ENCODE results near the gene MTFP1. TPM values are rescaled to one million over a fixed set of nuclear protein-coding genes. Genes with fewer than 3 reads are reported as not detected.

Gene MTFP1
- total and polyA plus RNA-seq, 2 experiments from 2014 or later = 54.6 to 64.1 TPM

DNA sequence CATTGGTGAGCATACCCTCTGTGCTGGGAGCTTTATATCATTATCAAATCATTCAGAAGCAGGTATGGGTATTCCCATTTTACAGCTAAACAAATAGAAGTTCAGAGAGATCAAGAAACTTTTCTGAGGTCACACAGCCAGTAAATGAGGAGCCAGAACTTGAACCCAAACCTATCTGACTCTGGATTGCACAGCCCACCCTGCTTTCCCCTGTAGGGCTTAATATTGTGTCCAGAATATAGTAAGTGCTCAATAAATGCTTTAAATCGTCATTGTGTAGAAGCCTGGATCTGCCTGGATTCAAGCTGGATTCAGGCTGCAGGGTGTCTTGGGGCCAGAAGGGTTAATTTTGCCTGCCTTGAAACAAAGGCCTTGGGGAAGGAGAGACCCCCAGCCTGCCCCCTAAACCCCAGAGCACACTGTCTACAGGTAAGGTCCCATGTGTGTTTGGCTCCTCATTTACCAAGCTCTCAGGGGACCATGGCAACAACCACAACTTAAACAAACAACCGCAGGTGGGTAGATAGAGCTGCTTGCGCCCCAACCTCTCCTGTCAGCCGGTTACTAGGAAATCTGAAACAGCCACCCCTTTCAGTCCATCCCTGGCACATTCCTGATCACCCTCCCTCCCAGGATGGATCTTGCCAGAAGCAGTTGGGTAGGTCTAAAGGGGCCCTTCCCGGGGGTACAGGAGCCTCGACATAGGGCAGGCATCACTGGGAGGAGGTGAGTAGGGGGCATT is 49.3 kb downstream of the MTFP1 start:
- Histone ChIP-seq H3K27ac (ENCODE audit: low read depth) (no peak overlapping the region), H3K79me2 (replicated peaks; ENCODE audit: insufficient read depth) (no peaks in the 10 kb centered on the region), H3K9me2 (ENCODE audit: insufficient read depth) (no peaks in the 10 kb centered on the region), H3K27me3 (ENCODE audit: insufficient read depth) (no peaks in the 10 kb centered on the region), H3F3A (replicated peaks; ENCODE audit: low read depth) (no peaks in the 10 kb centered on the region), H3K4me3 (no peak overlapping the region), H2AFZ (no peak overlapping the region), H3K4me2 (no peak overlapping the region), H3K36me3 (ENCODE audit: insufficient read depth) (no peaks in the 10 kb centered on the region), H3K4me1 (ENCODE audit: insufficient read depth) (no peaks in the 10 kb centered on the region), H4K20me1 (replicated peaks; ENCODE audit: insufficient read depth) (no peaks in the 10 kb centered on the region)
- Mint-ChIP-seq H3K27me3 (ENCODE audit: insufficient read depth, low read depth, poor library complexity) (peaks cover 2% of the 10 kb centered on the region), H3K4me3 (no peak overlapping the region), H3K9me3 (no peaks in the 10 kb centered on the region; the same call in 2 of the 3 replicates), H3K4me1 (peaks cover 8% of the 10 kb centered on the region; the same call in 2 of the 3 replicates), H3K27ac (no peak overlapping the region), H3K36me3 (ENCODE audit: low read depth) (no peaks in the 10 kb centered on the region)
- TF ChIP-seq, protein P1, sequence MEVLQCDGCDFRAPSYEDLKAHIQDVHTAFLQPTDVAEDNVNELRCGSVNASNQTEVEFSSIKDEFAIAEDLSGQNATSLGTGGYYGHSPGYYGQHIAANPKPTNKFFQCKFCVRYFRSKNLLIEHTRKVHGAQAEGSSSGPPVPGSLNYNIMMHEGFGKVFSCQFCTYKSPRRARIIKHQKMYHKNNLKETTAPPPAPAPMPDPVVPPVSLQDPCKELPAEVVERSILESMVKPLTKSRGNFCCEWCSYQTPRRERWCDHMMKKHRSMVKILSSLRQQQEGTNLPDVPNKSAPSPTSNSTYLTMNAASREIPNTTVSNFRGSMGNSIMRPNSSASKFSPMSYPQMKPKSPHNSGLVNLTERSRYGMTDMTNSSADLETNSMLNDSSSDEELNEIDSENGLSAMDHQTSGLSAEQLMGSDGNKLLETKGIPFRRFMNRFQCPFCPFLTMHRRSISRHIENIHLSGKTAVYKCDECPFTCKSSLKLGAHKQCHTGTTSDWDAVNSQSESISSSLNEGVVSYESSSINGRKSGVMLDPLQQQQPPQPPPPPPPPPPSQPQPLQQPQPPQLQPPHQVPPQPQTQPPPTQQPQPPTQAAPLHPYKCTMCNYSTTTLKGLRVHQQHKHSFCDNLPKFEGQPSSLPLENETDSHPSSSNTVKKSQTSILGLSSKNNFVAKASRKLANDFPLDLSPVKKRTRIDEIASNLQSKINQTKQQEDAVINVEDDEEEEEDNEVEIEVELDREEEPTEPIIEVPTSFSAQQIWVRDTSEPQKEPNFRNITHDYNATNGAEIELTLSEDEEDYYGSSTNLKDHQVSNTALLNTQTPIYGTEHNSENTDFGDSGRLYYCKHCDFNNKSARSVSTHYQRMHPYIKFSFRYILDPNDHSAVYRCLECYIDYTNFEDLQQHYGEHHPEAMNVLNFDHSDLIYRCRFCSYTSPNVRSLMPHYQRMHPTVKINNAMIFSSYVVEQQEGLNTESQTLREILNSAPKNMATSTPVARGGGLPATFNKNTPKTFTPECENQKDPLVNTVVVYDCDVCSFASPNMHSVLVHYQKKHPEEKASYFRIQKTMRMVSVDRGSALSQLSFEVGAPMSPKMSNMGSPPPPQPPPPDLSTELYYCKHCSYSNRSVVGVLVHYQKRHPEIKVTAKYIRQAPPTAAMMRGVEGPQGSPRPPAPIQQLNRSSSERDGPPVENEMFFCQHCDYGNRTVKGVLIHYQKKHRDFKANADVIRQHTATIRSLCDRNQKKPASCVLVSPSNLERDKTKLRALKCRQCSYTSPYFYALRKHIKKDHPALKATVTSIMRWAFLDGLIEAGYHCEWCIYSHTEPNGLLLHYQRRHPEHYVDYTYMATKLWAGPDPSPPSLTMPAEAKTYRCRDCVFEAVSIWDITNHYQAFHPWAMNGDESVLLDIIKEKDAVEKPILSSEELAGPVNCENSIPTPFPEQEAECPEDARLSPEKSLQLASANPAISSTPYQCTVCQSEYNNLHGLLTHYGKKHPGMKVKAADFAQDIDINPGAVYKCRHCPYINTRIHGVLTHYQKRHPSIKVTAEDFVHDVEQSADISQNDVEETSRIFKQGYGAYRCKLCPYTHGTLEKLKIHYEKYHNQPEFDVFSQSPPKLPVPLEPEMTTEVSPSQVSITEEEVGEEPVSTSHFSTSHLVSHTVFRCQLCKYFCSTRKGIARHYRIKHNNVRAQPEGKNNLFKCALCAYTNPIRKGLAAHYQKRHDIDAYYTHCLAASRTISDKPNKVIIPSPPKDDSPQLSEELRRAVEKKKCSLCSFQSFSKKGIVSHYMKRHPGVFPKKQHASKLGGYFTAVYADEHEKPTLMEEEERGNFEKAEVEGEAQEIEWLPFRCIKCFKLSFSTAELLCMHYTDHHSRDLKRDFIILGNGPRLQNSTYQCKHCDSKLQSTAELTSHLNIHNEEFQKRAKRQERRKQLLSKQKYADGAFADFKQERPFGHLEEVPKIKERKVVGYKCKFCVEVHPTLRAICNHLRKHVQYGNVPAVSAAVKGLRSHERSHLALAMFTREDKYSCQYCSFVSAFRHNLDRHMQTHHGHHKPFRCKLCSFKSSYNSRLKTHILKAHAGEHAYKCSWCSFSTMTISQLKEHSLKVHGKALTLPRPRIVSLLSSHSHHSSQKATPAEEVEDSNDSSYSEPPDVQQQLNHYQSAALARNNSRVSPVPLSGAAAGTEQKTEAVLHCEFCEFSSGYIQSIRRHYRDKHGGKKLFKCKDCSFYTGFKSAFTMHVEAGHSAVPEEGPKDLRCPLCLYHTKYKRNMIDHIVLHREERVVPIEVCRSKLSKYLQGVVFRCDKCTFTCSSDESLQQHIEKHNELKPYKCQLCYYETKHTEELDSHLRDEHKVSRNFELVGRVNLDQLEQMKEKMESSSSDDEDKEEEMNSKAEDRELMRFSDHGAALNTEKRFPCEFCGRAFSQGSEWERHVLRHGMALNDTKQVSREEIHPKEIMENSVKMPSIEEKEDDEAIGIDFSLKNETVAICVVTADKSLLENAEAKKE (CRISPR knock-in tag; IDR thresholded peaks at IDR 0.05) = no peak
- TF ChIP-seq, protein P2, sequence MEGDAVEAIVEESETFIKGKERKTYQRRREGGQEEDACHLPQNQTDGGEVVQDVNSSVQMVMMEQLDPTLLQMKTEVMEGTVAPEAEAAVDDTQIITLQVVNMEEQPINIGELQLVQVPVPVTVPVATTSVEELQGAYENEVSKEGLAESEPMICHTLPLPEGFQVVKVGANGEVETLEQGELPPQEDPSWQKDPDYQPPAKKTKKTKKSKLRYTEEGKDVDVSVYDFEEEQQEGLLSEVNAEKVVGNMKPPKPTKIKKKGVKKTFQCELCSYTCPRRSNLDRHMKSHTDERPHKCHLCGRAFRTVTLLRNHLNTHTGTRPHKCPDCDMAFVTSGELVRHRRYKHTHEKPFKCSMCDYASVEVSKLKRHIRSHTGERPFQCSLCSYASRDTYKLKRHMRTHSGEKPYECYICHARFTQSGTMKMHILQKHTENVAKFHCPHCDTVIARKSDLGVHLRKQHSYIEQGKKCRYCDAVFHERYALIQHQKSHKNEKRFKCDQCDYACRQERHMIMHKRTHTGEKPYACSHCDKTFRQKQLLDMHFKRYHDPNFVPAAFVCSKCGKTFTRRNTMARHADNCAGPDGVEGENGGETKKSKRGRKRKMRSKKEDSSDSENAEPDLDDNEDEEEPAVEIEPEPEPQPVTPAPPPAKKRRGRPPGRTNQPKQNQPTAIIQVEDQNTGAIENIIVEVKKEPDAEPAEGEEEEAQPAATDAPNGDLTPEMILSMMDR (conservative IDR thresholded peaks at IDR 0.05; ENCODE audit: low read depth in 2 of 2) = no peak
- ATAC-seq (peak; percentile 51), DNase-seq (ENCODE audit: low spot score) (peak; percentile 74)

Small RNAs within 50 kb of the gene (small RNA-seq; reads per million reads assigned to genes)
- not detected for gene AC004832.3 (ENCODE audit: low replicate concordance)
- gene RNU6-564P (ENCODE audit: low replicate concordance) = not detected

Other genes with a start within 250 kb of the MTFP1 start
- 3.6 and 5.9 TPM in 2 replicates for gene LIF, start 179.0 kb upstream of the MTFP1 start, total RNA-seq (2014; rRNA removed; shearing (Covaris generic))
- gene LIF, start 179.0 kb upstream of the MTFP1 start, polyA plus RNA-seq (2016; fragmentation: Nextera tagmentation; extraction: Ambion mirVana) = 1.2 and 1.8 TPM in 2 replicates
- not detected in 2 replicates for gene OSM, start 158.9 kb upstream of the MTFP1 start, total RNA-seq (2014; rRNA removed; shearing (Covaris generic))
- not detected in 2 replicates for gene OSM, start 158.9 kb upstream of the MTFP1 start, polyA plus RNA-seq (2016; fragmentation: Nextera tagmentation; extraction: Ambion mirVana)
- 23.2 and 36.0 TPM in 2 replicates for gene CASTOR1, start 136.3 kb upstream of the MTFP1 start, total RNA-seq (2014; rRNA removed; shearing (Covaris generic))
- gene CASTOR1, start 136.3 kb upstream of the MTFP1 start, polyA plus RNA-seq (2016; fragmentation: Nextera tagmentation; extraction: Ambion mirVana) = 11.3 and 22.0 TPM in 2 replicates
- gene TBC1D10A, start 98.8 kb upstream of the MTFP1 start, total RNA-seq (2014; rRNA removed; shearing (Covaris generic)) = 6.0 and 8.8 TPM in 2 replicates
- gene TBC1D10A, start 98.8 kb upstream of the MTFP1 start, polyA plus RNA-seq (2016; fragmentation: Nextera tagmentation; extraction: Ambion mirVana) = 3.3 and 4.2 TPM in 2 replicates
- gene SF3A1, start 68.9 kb upstream of the MTFP1 start, total RNA-seq (2014; rRNA removed; shearing (Covaris generic)) = 108 and 170 TPM in 2 replicates
- gene SF3A1, start 68.9 kb upstream of the MTFP1 start, polyA plus RNA-seq (2016; fragmentation: Nextera tagmentation; extraction: Ambion mirVana) = 93.4 and 107 TPM in 2 replicates
- 6.9 and 7.9 TPM in 2 replicates for gene CCDC157, start 68.8 kb upstream of the MTFP1 start, total RNA-seq (2014; rRNA removed; shearing (Covaris generic))
- gene CCDC157, start 68.8 kb upstream of the MTFP1 start, polyA plus RNA-seq (2016; fragmentation: Nextera tagmentation; extraction: Ambion mirVana) = 3.7 and 3.8 TPM in 2 replicates
- 12.4 and 13.9 TPM in 2 replicates for gene RNF215, start 38.4 kb upstream of the MTFP1 start, total RNA-seq (2014; rRNA removed; shearing (Covaris generic))
- 1.8 and 3.3 TPM in 2 replicates for gene RNF215, start 38.4 kb upstream of the MTFP1 start, polyA plus RNA-seq (2016; fragmentation: Nextera tagmentation; extraction: Ambion mirVana)
- gene SEC14L2, start 28.8 kb upstream of the MTFP1 start, total RNA-seq (2014; rRNA removed; shearing (Covaris generic)) = 2.1 and 4.2 TPM in 2 replicates
- 2.2 and 2.5 TPM in 2 replicates for gene SEC14L2, start 28.8 kb upstream of the MTFP1 start, polyA plus RNA-seq (2016; fragmentation: Nextera tagmentation; extraction: Ambion mirVana)
- gene SEC14L3, start 46.2 kb downstream of the MTFP1 start, total RNA-seq (2014; rRNA removed; shearing (Covaris generic)) = not detected in 2 replicates
- not detected in 2 replicates for gene SEC14L3, start 46.2 kb downstream of the MTFP1 start, polyA plus RNA-seq (2016; fragmentation: Nextera tagmentation; extraction: Ambion mirVana)
- 2.5 and 5.2 TPM in 2 replicates for gene SEC14L4, start 79.9 kb downstream of the MTFP1 start, total RNA-seq (2014; rRNA removed; shearing (Covaris generic))
- gene SEC14L4, start 79.9 kb downstream of the MTFP1 start, polyA plus RNA-seq (2016; fragmentation: Nextera tagmentation; extraction: Ambion mirVana) = 1.7 and 1.9 TPM in 2 replicates
- 2.1 and 2.4 TPM in 2 replicates for gene SEC14L6, start 121.0 kb downstream of the MTFP1 start, total RNA-seq (2014; rRNA removed; shearing (Covaris generic))
- 0.50 and 0.84 TPM in 2 replicates for gene SEC14L6, start 121.0 kb downstream of the MTFP1 start, polyA plus RNA-seq (2016; fragmentation: Nextera tagmentation; extraction: Ambion mirVana)
- gene GAL3ST1, start 148.9 kb downstream of the MTFP1 start, total RNA-seq (2014; rRNA removed; shearing (Covaris generic)) = 9.2 and 13.3 TPM in 2 replicates
- gene GAL3ST1, start 148.9 kb downstream of the MTFP1 start, polyA plus RNA-seq (2016; fragmentation: Nextera tagmentation; extraction: Ambion mirVana) = 7.5 and 8.2 TPM in 2 replicates
- 76.9 and 78.4 TPM in 2 replicates for gene PES1, start 166.1 kb downstream of the MTFP1 start, total RNA-seq (2014; rRNA removed; shearing (Covaris generic))
- gene PES1, start 166.1 kb downstream of the MTFP1 start, polyA plus RNA-seq (2016; fragmentation: Nextera tagmentation; extraction: Ambion mirVana) = 61.3 and 64.1 TPM in 2 replicates
- gene TCN2, start 181.4 kb downstream of the MTFP1 start, total RNA-seq (2014; rRNA removed; shearing (Covaris generic)) = 31.3 and 38.1 TPM in 2 replicates
- gene TCN2, start 181.4 kb downstream of the MTFP1 start, polyA plus RNA-seq (2016; fragmentation: Nextera tagmentation; extraction: Ambion mirVana) = 12.4 and 12.9 TPM in 2 replicates
- gene SLC35E4, start 210.0 kb downstream of the MTFP1 start, total RNA-seq (2014; rRNA removed; shearing (Covaris generic)) = 10.4 and 11.3 TPM in 2 replicates
- gene SLC35E4, start 210.0 kb downstream of the MTFP1 start, polyA plus RNA-seq (2016; fragmentation: Nextera tagmentation; extraction: Ambion mirVana) = 2.6 and 4.3 TPM in 2 replicates
- 1.5 and 2.7 TPM in 2 replicates for gene DUSP18, start 242.1 kb downstream of the MTFP1 start, total RNA-seq (2014; rRNA removed; shearing (Covaris generic))
- gene DUSP18, start 242.1 kb downstream of the MTFP1 start, polyA plus RNA-seq (2016; fragmentation: Nextera tagmentation; extraction: Ambion mirVana) = 1.7 and 2.2 TPM in 2 replicates

Data from GM23338 (cell line).